GM12878 (cell line): ENCODE measurements around the gene EPS8L1. TPM values are rescaled to one million over a fixed set of nuclear protein-coding genes. Genes with fewer than 3 reads are reported as not detected.

Experiments
- ATAC-seq: fragments of 200-7000 bp; cut with Tn5 transposase; 3 replicates; pipeline ENCODE4 v1.9.1; 2020; ENCODE audit warnings: mild to moderate bottlenecking, moderate library complexity
- BruUV-seq: library from RNA; stranded (reverse); fragments of 400-500 nt; replicated peaks from 2 replicates; lab custom pipeline; 2021; lab: Mats Ljungman, UMichigan
- CTCF ChIA-PET: fragments of 300-600 bp; sonication (Branson Sonifier 250); formaldehyde crosslinking; extraction: SDS; loops from one replicate; lab custom pipeline; 2021; ENCODE audit warnings: inconsistent platforms; lab: Yijun Ruan, JAX
- POLR2A ChIA-PET: fragments of 350-600 bp; formaldehyde crosslinking; extraction: SDS; loops from one replicate; lab custom pipeline; 2021; ENCODE audit warnings: inconsistent platforms; lab: Charles Lee
- RAD21 ChIA-PET: fragments of 300-600 bp; sonication (Branson Sonifier 250); formaldehyde crosslinking; loops from one replicate; lab custom pipeline; 2023; ENCODE audit warnings: antibody characterized with exemption; ENCODE audit not compliant: unreplicated experiment; lab: Charles Lee
- SMC1A ChIA-PET: fragments of 300-600 bp; sonication (Branson Sonifier 250); formaldehyde crosslinking; loops from one replicate; lab custom pipeline; 2023; ENCODE audit not compliant: unreplicated experiment, uncharacterized antibody; lab: Charles Lee
- DNase-seq: peaks from one replicate; pipeline ENCODE4 v3.0.0-alpha.2; 2011; ENCODE audit warnings: low read depth, low spot score
- FAIRE-seq: peaks from 3 replicates; lab custom pipeline; 2011; peaks lifted over from hg19 to GRCh38; lab: Jason Lieb, UNC
- H2AFZ ChIP-seq: 2 replicates; pipeline ENCODE4 v1.6.0; 2011; ENCODE audit warnings: low read depth, low read length, control low read depth; ENCODE audit not compliant: control insufficient read depth
- H3K27ac ChIP-seq: 2 replicates; pipeline ENCODE4 v1.5.1; 2011; ENCODE audit warnings: control low read depth; ENCODE audit not compliant: control insufficient read depth, insufficient read depth
- H3K27me3 ChIP-seq, 2 experiments: replicated peaks in 1 of 2; 2 replicates each; pipeline versions ENCODE4 v1.6.0 to v1.6.1; 2011; ENCODE audit warnings: low read length in 1 of 2; ENCODE audit not compliant: control insufficient read depth in 2 of 2, insufficient read depth in 2 of 2
- H3K36me3 ChIP-seq, 2 experiments: 2 replicates each; pipeline ENCODE4 v1.5.1; 2011; ENCODE audit warnings: low read length in 1 of 2; ENCODE audit not compliant: control insufficient read depth in 2 of 2, insufficient read depth in 2 of 2
- H3K4me1 ChIP-seq: 2 replicates; pipeline ENCODE4 v1.6.1; 2011; ENCODE audit warnings: mild to moderate bottlenecking, low read length, moderate library complexity, mixed read lengths; ENCODE audit not compliant: control insufficient read depth, insufficient read depth
- H3K4me2 ChIP-seq: 2 replicates; pipeline ENCODE4 v1.6.0; 2011; ENCODE audit warnings: control low read depth; ENCODE audit not compliant: control insufficient read depth, insufficient read depth
- H3K4me3 ChIP-seq: fragments of 200-600 bp; sonication (generic); 2 replicates; pipeline ENCODE4 v1.5.1; 2016
- H3K79me2 ChIP-seq: 2 replicates; pipeline ENCODE4 v1.6.0; 2011; ENCODE audit warnings: low read length; ENCODE audit not compliant: control insufficient read depth, insufficient read depth
- H3K9ac ChIP-seq: 2 replicates; pipeline ENCODE4 v1.8.0; 2011; ENCODE audit warnings: low read length, control low read depth, mixed read lengths; ENCODE audit not compliant: control insufficient read depth, insufficient read depth
- H3K9me3 ChIP-seq: replicated peaks from 3 replicates; pipeline ENCODE4 v1.5.1; 2011; ENCODE audit warnings: mild to moderate bottlenecking, low read length; ENCODE audit not compliant: control insufficient read depth, insufficient read depth
- H4K20me1 ChIP-seq: 2 replicates; pipeline ENCODE4 v1.6.0; 2011; ENCODE audit not compliant: control insufficient read depth, insufficient read depth
- ATF7 ChIP-seq: fragments of 450-650 bp; IDR thresholded peaks from 2 replicates; pipeline ENCODE4 v1.6.1; 2016; ENCODE audit warnings: low read depth, mild to moderate bottlenecking
- CBX3 ChIP-seq: fragments of 200-600 bp; sonication (generic); IDR thresholded peaks from 2 replicates; pipeline ENCODE4 v1.6.1; 2016; ENCODE audit warnings: low read depth, borderline replicate concordance
- DPF2 ChIP-seq: fragments of 450-650 bp; IDR thresholded peaks from 2 replicates; pipeline ENCODE4 v1.6.1; 2017; ENCODE audit warnings: mild to moderate bottlenecking
- ETV6 ChIP-seq, 2 experiments: fragments of 450-650 bp in 1 of 2; IDR thresholded peaks in 1 of 2; conservative IDR thresholded peaks in 1 of 2; 2 replicates each; pipeline ENCODE4 v1.6.1; 2014; ENCODE audit warnings: antibody characterized with exemption in 1 of 2, borderline replicate concordance in 1 of 2, low read depth in 1 of 2, mild to moderate bottlenecking in 1 of 2, moderate library complexity in 1 of 2
- IRF3 ChIP-seq: fragments of 450-650 bp; IDR thresholded peaks from 2 replicates; pipeline ENCODE4 v1.6.1; 2014; ENCODE audit warnings: mild to moderate bottlenecking
- MEF2B ChIP-seq: fragments of 450-650 bp; IDR thresholded peaks from 2 replicates; pipeline ENCODE4 v1.6.1; 2018; ENCODE audit warnings: mild to moderate bottlenecking, moderate library complexity; ENCODE audit not compliant: partially characterized antibody, poor library complexity, severe bottlenecking
- PBX3 ChIP-seq: IDR thresholded peaks from 2 replicates; pipeline ENCODE4 v1.6.1; 2011; ENCODE audit warnings: mild to moderate bottlenecking, low read depth, low read length, moderate library complexity; ENCODE audit not compliant: insufficient replicate concordance
- SMC3 ChIP-seq: IDR thresholded peaks from 2 replicates; pipeline ENCODE4 v1.6.1; 2011; ENCODE audit warnings: low read length, improper control_type of control experiment, borderline replicate concordance
- SREBF1 ChIP-seq: IDR thresholded peaks from 2 replicates; pipeline ENCODE4 v1.6.1; 2012; ENCODE audit warnings: mild to moderate bottlenecking, low read length
- WGBS: methylation state at CpG from one replicate; pipeline ENCODE4 v1.1.6; 2016; ENCODE audit warnings: low lambda C conversion rate; ENCODE audit not compliant: insufficient replicate concordance, insufficient coverage; ENCODE audit errors: missing lambda C conversion rate; 5-methylcytosine and 5-hydroxymethylcytosine counted together
- in situ Hi-C: fragments of 300-500 bp; cut with MboI; formaldehyde crosslinking; loops from 9 replicates; pipeline ENCODE4 v1.14.3; 2018; ENCODE audit warnings: mixed read lengths
- intact Hi-C: fragments of 100-400 bp; cut with micrococcal nuclease; formaldehyde crosslinking; loops from one replicate; pipeline ENCODE4 v1.14.2; 2022; ENCODE audit not compliant: unreplicated experiment
- polyA plus RNA-seq, 11 experiments: library from polyadenylated mRNA; depleted of rRNA in 4 of 11; unstranded in 6 of 11; stranded (reverse) in 5 of 11; fragments of >200 nt; fragmentation: Nextera tagmentation in 4 of 11; fragmentation: Illumina TruSeq in 1 of 11; extraction: Ambion mirVana in 4 of 11; extraction: Trizol in 1 of 11; gene quantifications; 1 replicate in 1 of 11; 2 replicates in 10 of 11; pipeline versions ENCODE4 v1.2.1 to v1.2.3, GENCODE V29; 2011 to 2016; ENCODE audit warnings: inconsistent platforms in 2 of 11, missing spikeins in 2 of 11, low read depth in 1 of 11
- total RNA-seq, 4 experiments: library from RNA; depleted of rRNA in 3 of 4; stranded (reverse); fragments of >200 nt in 3 of 4; fragmentation: Illumina TruSeq in 1 of 4; extraction: Trizol in 1 of 4; gene quantifications; 2 replicates each; pipeline versions ENCODE4 v1.2.1 to v1.2.3, GENCODE V29; 2013 to 2021
- TF ChIP-seq, protein P1 (sequence below): fragments of 450-650 bp; formaldehyde crosslinking; IDR thresholded peaks from 2 replicates; pipeline ENCODE4 v1.5.0; 2022; ENCODE audit warnings: mild to moderate bottlenecking, missing genetic modification characterization
- TF ChIP-seq, protein P2 (sequence below): fragments of 150-350 bp; IDR thresholded peaks from 2 replicates; pipeline ENCODE4 v1.6.1; 2016; ENCODE audit warnings: low read depth, low read length

EPS8L1 gene
- total and polyA plus RNA-seq, 10 of the 15 experiments (the other 5 are each of a cell fraction or from before 2014, with no cell fraction given): 0.68 to 2.2 (median 0.96) TPM; not detected in 2

GRCh38 chr19:55109527-55110291 lies 34.0 kb downstream of the EPS8L1 start:
- no peak overlapping the region for H2AFZ ChIP-seq
- TF ChIP-seq ETV6 (conservative IDR thresholded peaks at IDR 0.05 in 1 of 2, IDR thresholded peaks at IDR 0.05 in 1 of 2; ENCODE audit: borderline replicate concordance in 1 of 2, low read depth in 1 of 2): no peak
- no peak for TF ChIP-seq DPF2
- TF ChIP-seq, protein P1, sequence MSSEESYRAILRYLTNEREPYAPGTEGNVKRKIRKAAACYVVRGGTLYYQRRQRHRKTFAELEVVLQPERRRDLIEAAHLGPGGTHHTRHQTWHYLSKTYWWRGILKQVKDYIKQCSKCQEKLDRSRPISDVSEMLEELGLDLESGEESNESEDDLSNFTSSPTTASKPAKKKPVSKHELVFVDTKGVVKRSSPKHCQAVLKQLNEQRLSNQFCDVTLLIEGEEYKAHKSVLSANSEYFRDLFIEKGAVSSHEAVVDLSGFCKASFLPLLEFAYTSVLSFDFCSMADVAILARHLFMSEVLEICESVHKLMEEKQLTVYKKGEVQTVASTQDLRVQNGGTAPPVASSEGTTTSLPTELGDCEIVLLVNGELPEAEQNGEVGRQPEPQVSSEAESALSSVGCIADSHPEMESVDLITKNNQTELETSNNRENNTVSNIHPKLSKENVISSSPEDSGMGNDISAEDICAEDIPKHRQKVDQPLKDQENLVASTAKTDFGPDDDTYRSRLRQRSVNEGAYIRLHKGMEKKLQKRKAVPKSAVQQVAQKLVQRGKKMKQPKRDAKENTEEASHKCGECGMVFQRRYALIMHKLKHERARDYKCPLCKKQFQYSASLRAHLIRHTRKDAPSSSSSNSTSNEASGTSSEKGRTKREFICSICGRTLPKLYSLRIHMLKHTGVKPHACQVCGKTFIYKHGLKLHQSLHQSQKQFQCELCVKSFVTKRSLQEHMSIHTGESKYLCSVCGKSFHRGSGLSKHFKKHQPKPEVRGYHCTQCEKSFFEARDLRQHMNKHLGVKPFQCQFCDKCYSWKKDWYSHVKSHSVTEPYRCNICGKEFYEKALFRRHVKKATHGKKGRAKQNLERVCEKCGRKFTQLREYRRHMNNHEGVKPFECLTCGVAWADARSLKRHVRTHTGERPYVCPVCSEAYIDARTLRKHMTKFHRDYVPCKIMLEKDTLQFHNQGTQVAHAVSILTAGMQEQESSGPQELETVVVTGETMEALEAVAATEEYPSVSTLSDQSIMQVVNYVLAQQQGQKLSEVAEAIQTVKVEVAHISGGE: no peak
- no peak for TF ChIP-seq CBX3
- TF ChIP-seq MEF2B: no peak
- no peak for TF ChIP-seq SREBF1
- no peak for TF ChIP-seq IRF3
- TF ChIP-seq ATF7: no peak
- TF ChIP-seq PBX3: no peak
- no peak for TF ChIP-seq SMC3
- TF ChIP-seq, protein P2, sequence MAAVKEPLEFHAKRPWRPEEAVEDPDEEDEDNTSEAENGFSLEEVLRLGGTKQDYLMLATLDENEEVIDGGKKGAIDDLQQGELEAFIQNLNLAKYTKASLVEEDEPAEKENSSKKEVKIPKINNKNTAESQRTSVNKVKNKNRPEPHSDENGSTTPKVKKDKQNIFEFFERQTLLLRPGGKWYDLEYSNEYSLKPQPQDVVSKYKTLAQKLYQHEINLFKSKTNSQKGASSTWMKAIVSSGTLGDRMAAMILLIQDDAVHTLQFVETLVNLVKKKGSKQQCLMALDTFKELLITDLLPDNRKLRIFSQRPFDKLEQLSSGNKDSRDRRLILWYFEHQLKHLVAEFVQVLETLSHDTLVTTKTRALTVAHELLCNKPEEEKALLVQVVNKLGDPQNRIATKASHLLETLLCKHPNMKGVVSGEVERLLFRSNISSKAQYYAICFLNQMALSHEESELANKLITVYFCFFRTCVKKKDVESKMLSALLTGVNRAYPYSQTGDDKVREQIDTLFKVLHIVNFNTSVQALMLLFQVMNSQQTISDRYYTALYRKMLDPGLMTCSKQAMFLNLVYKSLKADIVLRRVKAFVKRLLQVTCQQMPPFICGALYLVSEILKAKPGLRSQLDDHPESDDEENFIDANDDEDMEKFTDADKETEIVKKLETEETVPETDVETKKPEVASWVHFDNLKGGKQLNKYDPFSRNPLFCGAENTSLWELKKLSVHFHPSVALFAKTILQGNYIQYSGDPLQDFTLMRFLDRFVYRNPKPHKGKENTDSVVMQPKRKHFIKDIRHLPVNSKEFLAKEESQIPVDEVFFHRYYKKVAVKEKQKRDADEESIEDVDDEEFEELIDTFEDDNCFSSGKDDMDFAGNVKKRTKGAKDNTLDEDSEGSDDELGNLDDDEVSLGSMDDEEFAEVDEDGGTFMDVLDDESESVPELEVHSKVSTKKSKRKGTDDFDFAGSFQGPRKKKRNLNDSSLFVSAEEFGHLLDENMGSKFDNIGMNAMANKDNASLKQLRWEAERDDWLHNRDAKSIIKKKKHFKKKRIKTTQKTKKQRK: no peak

More at GRCh38 chr19:55109527-55110291, 34.0 kb downstream of the EPS8L1 start:
- no peaks in the 10 kb centered on the region for H3K27me3 ChIP-seq
- RAD21 ChIA-PET: no interaction called here
- WGBS: 91% methylated on average over 20 of the region's 20 CpGs
- DNase-seq: no peak
- BruUV-seq: no TSS peak
- SMC1A ChIA-PET: no interaction called here
- peaks cover 2 to 6% of the 10 kb centered on the region in 2 experiments; a peak in 3 of 4 replicates for H3K36me3 ChIP-seq
- CTCF ChIA-PET: no interaction called here
- in situ Hi-C loops (no loop called here), intact Hi-C loops (no loop called here)
- no peak for ATAC-seq
- no peaks in the 10 kb centered on the region for H4K20me1 ChIP-seq
- no peak overlapping the region for H3K27ac ChIP-seq
- no peak overlapping the region for H3K9ac ChIP-seq
- H3K4me1 ChIP-seq: peaks cover 7% of the 10 kb centered on the region; the same call in 1 of the 2 replicates
- POLR2A ChIA-PET: no interaction called here
- H3K4me2 ChIP-seq: no peak overlapping the region
- H3K9me3 ChIP-seq: no peaks in the 10 kb centered on the region
- H3K4me3 ChIP-seq: no peak overlapping the region
- peaks cover 14% of the 10 kb centered on the region for H3K79me2 ChIP-seq
- FAIRE-seq: no peak
